K562 (cell line): Measurements from ENCODE around the gene HOXA10. TPM values are rescaled to one million over a fixed set of nuclear protein-coding genes. Genes with fewer than 3 reads are reported as not detected.

Experiments used
- ATAC-seq: fragments of 200-7000 bp; cut with Tn5 transposase; 3 replicates; pipeline ENCODE4 v1.9.1; 2020; ENCODE audit warnings: moderate library complexity
- BruUV-seq: library from RNA; stranded (reverse); fragments of 400-500 nt; replicated peaks from 2 replicates; lab custom pipeline; 2021; lab: Mats Ljungman, UMichigan
- CTCF ChIA-PET: fragments of 300-600 bp; formaldehyde crosslinking; extraction: SDS; loops from one replicate; lab custom pipeline; 2021; ENCODE audit warnings: low intra/inter-chr PET ratio; lab: Yijun Ruan, JAX
- POLR2A ChIA-PET: fragments of 300-600, 350-650 bp; sonication (Branson Sonifier 250); formaldehyde crosslinking; extraction: SDS; loops from one replicate; lab custom pipeline; 2021; ENCODE audit warnings: antibody characterized with exemption, inconsistent platforms; lab: Yijun Ruan, JAX
- DNase-seq, 4 experiments: peaks; one replicate each; pipeline versions ENCODE4 v3.0.0 to v3.0.0-alpha.2; 2011 to 2018; ENCODE audit warnings: low spot score in 3 of 4, mixed read lengths in 3 of 4; ENCODE audit errors: extremely low read depth in 1 of 4
- FAIRE-seq: peaks from 2 replicates; lab custom pipeline; 2011; peaks lifted over from hg19 to GRCh38; lab: Jason Lieb, UNC
- H2AFZ ChIP-seq: 2 replicates; pipeline ENCODE4 v1.6.0; 2011; ENCODE audit warnings: low read depth, low read length, control low read depth, inconsistent platforms
- H3K27ac ChIP-seq: fragments of 200-600 bp; 3 replicates; pipeline ENCODE4 v1.8.0; 2011; ENCODE audit warnings: low read depth, mild to moderate bottlenecking, control low read depth, inconsistent platforms, low read length, moderate library complexity, mixed read lengths; ENCODE audit errors: extremely low read depth
- H3K27me3 ChIP-seq, 2 experiments: fragments of 300-600 bp in 1 of 2; 2 replicates in 1 of 2; 3 replicates in 1 of 2; pipeline versions ENCODE4 v1.6.0 to v1.8.0; 2011; ENCODE audit warnings: inconsistent platforms in 2 of 2, low read length in 2 of 2, mild to moderate bottlenecking in 1 of 2, mixed read lengths in 1 of 2, moderate library complexity in 1 of 2; ENCODE audit not compliant: control insufficient read depth in 2 of 2, insufficient read depth in 2 of 2
- H3K36me3 ChIP-seq: fragments of 300-600 bp; 3 replicates; pipeline ENCODE4 v1.8.0; 2011; ENCODE audit warnings: mild to moderate bottlenecking, low read length, inconsistent platforms; ENCODE audit not compliant: control insufficient read depth, insufficient read depth
- H3K4me1 ChIP-seq, 2 experiments: fragments of 200-600 bp in 1 of 2; replicated peaks in 1 of 2; 2 replicates in 1 of 2; 3 replicates in 1 of 2; pipeline versions ENCODE4 v1.5.1 to v1.8.0; 2011; ENCODE audit warnings: inconsistent platforms in 2 of 2, low read length in 2 of 2, mild to moderate bottlenecking in 1 of 2, mixed read lengths in 1 of 2, moderate library complexity in 1 of 2; ENCODE audit not compliant: control insufficient read depth in 2 of 2, insufficient read depth in 2 of 2
- H3K4me2 ChIP-seq: 2 replicates; pipeline ENCODE4 v1.6.1; 2011; ENCODE audit warnings: low read length, control low read depth, inconsistent platforms, mixed read lengths; ENCODE audit not compliant: insufficient read depth
- H3K4me3 ChIP-seq: fragments of 200-600 bp; sonication (generic), shearing (Covaris generic); 2 replicates; pipeline ENCODE4 v1.5.1; 2016; ENCODE audit warnings: control low read depth, inconsistent platforms
- H3K79me2 ChIP-seq: fragments of 200-600 bp; 3 replicates; pipeline ENCODE4 v1.8.0; 2011; ENCODE audit warnings: low read length, inconsistent platforms; ENCODE audit not compliant: control insufficient read depth, insufficient read depth
- H3K9ac ChIP-seq, 2 experiments: 2 replicates each; pipeline versions ENCODE4 v1.6.0 to v1.6.1; 2011; ENCODE audit warnings: low read depth in 2 of 2, low read length in 2 of 2, control low read depth in 1 of 2, inconsistent platforms in 1 of 2, mild to moderate bottlenecking in 1 of 2, mixed read lengths in 1 of 2; ENCODE audit not compliant: insufficient read depth in 1 of 2
- H3K9me1 ChIP-seq: one replicate; pipeline ENCODE4 v1.6.0; 2011; ENCODE audit warnings: inconsistent platforms, mild to moderate bottlenecking, low read length, moderate library complexity; ENCODE audit not compliant: control insufficient read depth, insufficient read depth
- H3K9me3 ChIP-seq: replicated peaks from 2 replicates; pipeline ENCODE4 v1.5.1; 2011; ENCODE audit warnings: low read depth, low read length, inconsistent platforms; ENCODE audit not compliant: control insufficient read depth, insufficient read depth
- H4K20me1 ChIP-seq: replicated peaks from 2 replicates; pipeline ENCODE4 v1.6.1; 2011; ENCODE audit warnings: low read length, inconsistent platforms, mixed read lengths; ENCODE audit not compliant: control insufficient read depth, insufficient read depth
- ETV1 ChIP-seq: fragments of 450-650 bp; conservative IDR thresholded peaks from 2 replicates; pipeline ENCODE4 v1.6.1; 2016; ENCODE audit warnings: missing genetic modification characterization, control low read depth, low read depth, missing compliant biosample characterization
- PHF8 ChIP-seq: fragments of 200-600 bp; sonication (generic); IDR thresholded peaks from 2 replicates; pipeline ENCODE4 v1.6.1; 2012; ENCODE audit warnings: mixed run types, mild to moderate bottlenecking, inconsistent platforms, low read length, moderate library complexity, borderline replicate concordance
- RERE ChIP-seq: sonication (generic); formaldehyde crosslinking; IDR thresholded peaks from 2 replicates; pipeline ENCODE4 v1.8.0; 2023; ENCODE audit warnings: missing genetic modification reagents, mild to moderate bottlenecking, borderline replicate concordance
- RNF2 ChIP-seq: sonication (generic); IDR thresholded peaks from 2 replicates; pipeline ENCODE4 v1.6.1; 2016
- ZNF445 ChIP-seq: fragments of 250-450 bp; sonication (Bioruptor Pico); IDR thresholded peaks from 2 replicates; pipeline ENCODE4 v1.4.0; 2020; ENCODE audit warnings: low read depth, mild to moderate bottlenecking, moderate library complexity
- WGBS: fragments of 100-300 bp; shearing (Covaris generic); methylation state at CpG from one replicate; pipeline ENCODE4 v1.1.6; 2016; ENCODE audit warnings: low coverage, mixed read lengths; ENCODE audit not compliant: insufficient coverage; ENCODE audit errors: missing lambda C conversion rate; 5-methylcytosine and 5-hydroxymethylcytosine counted together
- in situ Hi-C: fragments of 300-500 bp; cut with MboI; formaldehyde crosslinking; loops from 4 replicates; pipeline ENCODE4 v1.15.0; 2018; ENCODE audit warnings: inconsistent platforms, mixed read lengths
- intact Hi-C: fragments of 100-400 bp; cut with micrococcal nuclease; formaldehyde crosslinking; loops from 2 replicates; pipeline ENCODE4 v1.14.2; 2022
- polyA plus RNA-seq, 8 experiments: library from polyadenylated mRNA; depleted of rRNA in 4 of 8; stranded (reverse) in 5 of 8; unstranded in 3 of 8; fragments of >200 nt; fragmentation: Nextera tagmentation in 2 of 8; fragmentation: Illumina TruSeq in 1 of 8; extraction: Ambion mirVana in 2 of 8; extraction: Trizol in 1 of 8; gene quantifications; 2 replicates each; pipeline versions ENCODE4 v1.2.1 to v1.2.3, GENCODE V29; 2011 to 2014; ENCODE audit warnings: inconsistent platforms in 1 of 8, missing spikeins in 1 of 8
- total RNA-seq, 7 experiments: library from RNA; depleted of rRNA in 6 of 7; stranded (reverse); fragments of >200 nt in 6 of 7; fragmentation: Illumina TruSeq in 2 of 7; extraction: Trizol in 2 of 7; gene quantifications; 2 replicates each; pipeline versions ENCODE4 v1.2.1 to v1.2.3, GENCODE V29; 2011 to 2021; ENCODE audit warnings: low replicate concordance in 1 of 7
- TF ChIP-seq, protein P1 (sequence below): fragments of 250-450 bp; sonication (Bioruptor Pico); IDR thresholded peaks from 2 replicates; pipeline ENCODE4 v1.5.0; 2021; ENCODE audit warnings: mild to moderate bottlenecking, borderline replicate concordance
- TF ChIP-seq, protein P2 (sequence below), 3 experiments: fragments of 200-800 bp in 1 of 3; sonication (Bioruptor generic) in 1 of 3; sonication (generic) in 1 of 3; formaldehyde crosslinking in 1 of 3; IDR thresholded peaks; 2 replicates each; pipeline versions ENCODE4 v1.6.1 to v1.8.0; 2016 to 2022; ENCODE audit warnings: mild to moderate bottlenecking in 2 of 3, missing compliant biosample characterization in 2 of 3, missing genetic modification characterization in 2 of 3, missing genetic modification reagents in 1 of 3

Gene HOXA10
- total and polyA plus RNA-seq, 9 of the 15 experiments (the other 6 are each of a cell fraction or from before 2014, with no cell fraction given) = not detected

DNA sequence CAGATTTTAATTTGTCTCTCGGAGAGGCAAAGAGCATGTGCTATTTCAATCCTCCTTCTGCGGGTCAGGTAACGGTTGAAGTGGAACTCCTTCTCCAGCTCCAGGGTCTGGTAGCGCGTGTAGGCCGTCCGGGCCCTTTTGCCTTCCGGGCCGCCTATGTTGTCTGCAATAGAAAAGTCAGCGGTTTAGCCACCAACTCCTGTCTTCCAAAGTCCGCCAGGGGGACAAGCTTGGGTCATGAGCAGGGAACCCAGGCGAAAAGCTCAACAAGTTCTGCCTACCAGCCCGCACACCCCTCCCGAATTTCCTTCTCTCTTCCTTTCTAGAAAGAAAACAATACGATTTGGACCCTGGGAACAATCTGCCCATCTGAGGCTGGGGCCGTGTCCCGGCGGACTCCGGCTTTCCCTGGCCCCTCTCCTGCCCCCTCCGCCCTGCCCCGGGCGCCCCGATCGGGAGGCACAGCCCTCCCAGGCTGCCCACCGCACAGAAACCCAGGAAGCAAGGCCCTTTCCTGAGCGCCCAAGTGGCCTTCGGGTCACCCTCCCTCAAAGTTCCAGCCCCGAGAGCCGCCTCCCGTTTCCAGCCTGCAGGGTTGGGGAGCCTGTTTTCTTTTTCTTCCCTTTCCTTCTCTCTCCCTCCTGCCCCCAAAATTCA is 32.1 kb downstream of the HOXA10 start:
- in situ Hi-C loops = loop anchor here (10.0 kb wide), 1 partner anchor 287 kb away; no protein-coding TSS in a partner anchor
- H3K9ac ChIP-seq = no peak overlapping the region
- no peak for FAIRE-seq
- TF ChIP-seq, protein P1, sequence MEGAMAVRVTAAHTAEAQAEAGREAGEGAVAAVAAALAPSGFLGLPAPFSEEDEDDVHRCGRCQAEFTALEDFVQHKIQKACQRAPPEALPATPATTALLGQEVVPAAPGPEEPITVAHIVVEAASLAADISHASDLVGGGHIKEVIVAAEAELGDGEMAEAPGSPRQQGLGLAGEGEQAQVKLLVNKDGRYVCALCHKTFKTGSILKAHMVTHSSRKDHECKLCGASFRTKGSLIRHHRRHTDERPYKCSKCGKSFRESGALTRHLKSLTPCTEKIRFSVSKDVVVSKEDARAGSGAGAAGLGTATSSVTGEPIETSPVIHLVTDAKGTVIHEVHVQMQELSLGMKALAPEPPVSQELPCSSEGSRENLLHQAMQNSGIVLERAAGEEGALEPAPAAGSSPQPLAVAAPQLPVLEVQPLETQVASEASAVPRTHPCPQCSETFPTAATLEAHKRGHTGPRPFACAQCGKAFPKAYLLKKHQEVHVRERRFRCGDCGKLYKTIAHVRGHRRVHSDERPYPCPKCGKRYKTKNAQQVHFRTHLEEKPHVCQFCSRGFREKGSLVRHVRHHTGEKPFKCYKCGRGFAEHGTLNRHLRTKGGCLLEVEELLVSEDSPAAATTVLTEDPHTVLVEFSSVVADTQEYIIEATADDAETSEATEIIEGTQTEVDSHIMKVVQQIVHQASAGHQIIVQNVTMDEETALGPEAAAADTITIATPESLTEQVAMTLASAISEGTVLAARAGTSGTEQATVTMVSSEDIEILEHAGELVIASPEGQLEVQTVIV (CRISPR knock-in tag) = no peak
- TF ChIP-seq, protein P2, sequence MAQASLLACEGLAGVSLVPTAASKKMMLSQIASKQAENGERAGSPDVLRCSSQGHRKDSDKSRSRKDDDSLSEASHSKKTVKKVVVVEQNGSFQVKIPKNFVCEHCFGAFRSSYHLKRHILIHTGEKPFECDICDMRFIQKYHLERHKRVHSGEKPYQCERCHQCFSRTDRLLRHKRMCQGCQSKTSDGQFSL (CRISPR knock-in tag; IDR thresholded peaks at IDR 0.05) = no peak
- TF ChIP-seq, protein P2 (tag; IDR thresholded peaks at IDR 0.05) = no peak
- TF ChIP-seq ZNF445 (CRISPR knock-in tag) = no peak
- no peak for TF ChIP-seq PHF8
- no peak for TF ChIP-seq RERE
- TF ChIP-seq RNF2 = no peak
- TF ChIP-seq ETV1 (tag) = no peak

More for the DNA sequence above, 32.1 kb downstream of the HOXA10 start:
- POLR2A ChIA-PET = no interaction called here
- CTCF ChIA-PET = no interaction called here
- Histone ChIP-seq H3K79me2 (no peaks in the 10 kb centered on the region), H3K27me3 (peaks cover 28 to 81% of the 10 kb centered on the region in 2 experiments), H3K9me3 (no peaks in the 10 kb centered on the region), H2AFZ (no peak overlapping the region), H3K4me1 (peaks cover 0 to 20% of the 10 kb centered on the region in 2 experiments; a peak in 2 of 5 replicates), H3K4me2 (no peak overlapping the region), H3K4me3 (no peak overlapping the region), H3K9me1 (no peaks in the 10 kb centered on the region), H3K36me3 (no peaks in the 10 kb centered on the region), H3K27ac (no peak overlapping the region), H4K20me1 (no peaks in the 10 kb centered on the region)
- WGBS = 21% methylated on average over 25 of the region's 30 CpGs
- ATAC-seq (no peak), DNase-seq (no peak)
- no TSS peak for BruUV-seq
- intact Hi-C loops = no loop called here
